Activated CD8-positive, alpha-beta memory T cell treated with anti-CD3 and anti-CD28 coated beads, Interleukin-2, amount 50 U/mL, for 4 hours (primary cell): ENCODE results near the gene SCLY.
"Not testable (repeated sequence)": the region's sequence is repeated elsewhere in the genome, so short reads cannot be mapped to it uniquely, and the experiment has no call there.

Experiments used
- DNase-seq: peaks from one replicate; pipeline ENCODE4 v3.0.0-alpha.2; 2020

Gene SCLY

DNA sequence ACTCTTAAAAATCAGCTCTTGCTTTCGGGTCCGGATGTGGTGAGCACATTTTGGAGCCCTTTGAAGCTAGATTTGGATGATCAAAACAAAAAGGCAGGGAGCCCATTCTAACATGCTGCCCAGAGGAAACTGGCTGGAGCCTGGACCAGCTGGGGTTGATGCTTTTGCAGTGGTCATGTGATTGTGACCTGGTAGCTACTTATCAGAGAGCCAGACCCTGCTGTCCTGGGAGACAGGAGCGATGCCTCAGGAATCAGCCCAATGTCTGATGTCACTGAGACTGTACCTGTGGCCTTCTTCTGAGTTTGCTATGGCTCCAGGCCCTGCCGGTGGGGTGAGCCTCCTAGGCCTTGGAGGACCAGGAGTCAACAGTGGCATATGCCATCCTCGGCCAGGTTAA lies 18.7 kb upstream of the SCLY start:
- no peak for DNase-seq

DNA sequence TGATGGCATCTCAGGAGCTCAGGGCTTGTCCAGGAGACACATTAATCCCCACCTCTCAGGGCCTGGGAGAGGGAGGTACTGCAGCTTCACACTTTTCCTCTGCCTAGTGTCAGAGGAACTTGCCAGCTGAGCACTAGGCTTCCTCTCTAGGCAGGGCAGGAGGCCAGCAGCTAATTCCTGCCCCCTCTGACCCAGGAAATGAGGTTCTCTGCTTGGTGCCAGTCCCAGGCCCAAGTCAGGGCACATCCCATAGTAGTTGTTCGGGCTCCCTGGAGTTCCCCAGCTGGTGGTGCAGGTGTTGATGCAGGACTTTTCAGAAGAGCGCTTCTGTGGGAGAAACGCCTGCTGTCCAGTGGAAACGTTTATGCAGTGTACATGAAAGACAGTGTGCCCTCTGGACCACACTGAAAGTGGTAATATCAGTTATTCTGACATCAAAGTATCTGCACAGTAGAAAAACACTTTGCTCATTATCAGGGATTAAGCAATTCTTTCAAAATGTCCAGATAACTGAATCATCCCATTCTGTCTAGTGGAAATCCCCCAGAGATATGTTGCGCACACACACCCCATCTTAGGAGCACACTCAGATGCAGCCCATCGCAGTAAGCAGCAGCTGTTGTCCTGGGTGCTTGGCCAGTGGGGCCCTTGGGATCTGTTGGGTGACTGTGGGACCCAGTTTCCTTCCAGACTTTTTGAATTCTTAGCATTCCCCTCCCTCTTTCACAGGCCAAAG lies 17.8 kb upstream of the SCLY start:
- no peak for DNase-seq

DNA sequence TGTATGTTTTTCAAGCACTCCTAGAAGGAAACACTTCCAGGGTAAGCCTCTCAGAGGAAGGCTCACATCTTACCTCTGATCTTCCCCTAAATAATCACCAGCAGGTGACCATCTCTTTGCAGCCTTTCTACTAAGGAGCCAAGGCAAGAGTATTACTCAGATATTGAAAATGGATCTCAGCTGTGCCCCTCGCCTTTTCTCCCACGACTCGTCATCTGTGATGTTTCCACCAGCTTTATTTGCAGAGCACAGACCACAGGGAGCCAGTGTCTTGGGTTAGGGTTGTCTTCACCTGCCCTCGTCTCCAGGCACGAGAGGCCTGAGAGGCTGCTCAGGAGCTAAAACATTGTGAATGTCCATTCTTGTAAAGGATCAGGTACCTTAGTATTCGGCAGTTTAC lies 16.9 kb upstream of the SCLY start:
- DNase-seq: no peak

DNA sequence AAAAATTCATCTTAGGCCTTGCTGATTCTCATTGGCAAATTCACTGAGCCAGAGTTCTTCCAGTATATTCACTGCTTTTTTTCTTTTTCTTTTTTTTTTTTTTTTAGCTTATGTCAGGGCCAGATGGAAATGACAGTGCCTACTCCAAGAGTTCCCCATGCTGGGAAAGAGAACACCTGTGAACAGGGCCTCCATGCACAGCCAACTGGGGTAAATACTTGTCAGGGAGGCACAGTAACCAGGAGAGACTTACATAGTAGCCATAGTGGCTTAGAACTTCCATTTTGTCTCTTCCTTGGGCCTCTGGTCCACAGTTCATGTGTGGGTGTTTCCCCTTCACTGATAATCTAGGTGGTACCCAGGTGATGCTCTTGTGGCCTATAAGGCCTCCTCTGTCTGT lies 15.2 kb upstream of the SCLY start:
- no peak for DNase-seq

DNA sequence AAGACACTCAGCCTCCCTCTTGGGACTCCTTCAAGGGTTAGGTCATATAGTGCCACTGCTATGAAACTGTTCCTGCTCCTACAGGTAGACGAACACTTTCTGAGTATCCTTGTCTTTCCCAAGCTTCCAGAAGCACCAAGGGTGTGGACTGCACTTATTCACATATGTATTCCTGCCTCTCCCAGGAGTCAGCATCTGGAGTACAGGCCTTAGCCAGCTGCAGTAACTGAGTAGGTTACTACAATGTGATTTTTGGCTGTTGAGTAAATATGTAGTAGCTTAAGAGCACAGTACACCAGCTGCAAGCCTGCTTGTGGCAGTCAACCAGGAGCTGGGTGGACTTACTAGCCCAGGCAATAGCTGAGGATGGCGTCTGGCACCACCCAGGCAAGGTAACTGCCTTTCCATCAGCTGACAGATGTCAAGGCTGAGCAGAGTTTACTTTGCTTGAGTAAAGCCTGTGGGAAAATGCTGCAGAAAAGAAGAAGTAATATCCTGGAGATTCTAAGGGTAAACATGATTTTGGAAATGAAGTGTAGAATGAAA lies 14.0 kb upstream of the SCLY start:
- no peak for DNase-seq

DNA sequence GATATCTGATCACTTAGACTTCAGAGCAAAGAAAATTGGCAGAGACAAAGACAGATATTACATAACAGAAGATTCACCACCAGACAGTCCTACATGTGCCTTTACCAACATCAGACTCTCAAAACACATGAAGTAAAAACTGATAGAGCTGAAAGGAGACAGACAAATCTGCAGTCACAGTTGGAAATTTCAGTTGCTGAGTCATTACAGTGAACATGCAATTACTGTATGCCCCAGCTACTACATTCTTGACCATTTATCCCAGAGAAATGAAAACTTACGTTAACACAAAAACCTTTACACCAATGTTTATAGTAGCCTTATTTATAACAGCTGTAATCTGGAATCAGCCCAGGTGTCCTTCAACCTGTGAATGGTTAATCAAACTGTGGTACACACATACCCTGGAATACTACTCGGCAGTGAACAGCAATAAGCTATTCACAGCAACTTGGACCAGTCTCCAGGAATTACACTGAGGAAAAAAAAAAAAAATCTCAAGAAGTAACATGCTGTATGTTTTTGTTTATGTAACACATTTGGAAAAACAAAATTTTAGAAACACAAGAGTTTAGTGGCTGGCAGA lies 7.5 kb upstream of the SCLY start:
- no peak for DNase-seq

DNA sequence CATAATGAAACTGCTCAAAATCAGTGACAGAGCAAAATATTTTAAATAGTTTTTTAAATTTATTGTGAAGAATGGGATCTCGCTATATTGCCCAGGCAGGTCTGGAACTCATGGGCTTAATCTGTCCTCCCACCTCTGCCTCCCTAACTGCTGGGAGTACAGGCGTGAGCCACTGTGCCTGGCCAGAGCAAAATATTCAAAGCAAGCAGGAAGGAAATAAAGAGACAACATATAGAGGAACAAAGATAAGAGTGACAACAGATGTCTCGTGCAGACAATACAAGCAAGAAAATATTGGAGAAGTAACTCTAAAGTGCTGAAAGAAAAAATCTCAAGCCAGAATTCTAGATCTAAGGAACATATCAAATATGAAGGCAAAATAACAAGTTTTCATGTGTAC lies 5.0 kb upstream of the SCLY start:
- DNase-seq: no peak

DNA sequence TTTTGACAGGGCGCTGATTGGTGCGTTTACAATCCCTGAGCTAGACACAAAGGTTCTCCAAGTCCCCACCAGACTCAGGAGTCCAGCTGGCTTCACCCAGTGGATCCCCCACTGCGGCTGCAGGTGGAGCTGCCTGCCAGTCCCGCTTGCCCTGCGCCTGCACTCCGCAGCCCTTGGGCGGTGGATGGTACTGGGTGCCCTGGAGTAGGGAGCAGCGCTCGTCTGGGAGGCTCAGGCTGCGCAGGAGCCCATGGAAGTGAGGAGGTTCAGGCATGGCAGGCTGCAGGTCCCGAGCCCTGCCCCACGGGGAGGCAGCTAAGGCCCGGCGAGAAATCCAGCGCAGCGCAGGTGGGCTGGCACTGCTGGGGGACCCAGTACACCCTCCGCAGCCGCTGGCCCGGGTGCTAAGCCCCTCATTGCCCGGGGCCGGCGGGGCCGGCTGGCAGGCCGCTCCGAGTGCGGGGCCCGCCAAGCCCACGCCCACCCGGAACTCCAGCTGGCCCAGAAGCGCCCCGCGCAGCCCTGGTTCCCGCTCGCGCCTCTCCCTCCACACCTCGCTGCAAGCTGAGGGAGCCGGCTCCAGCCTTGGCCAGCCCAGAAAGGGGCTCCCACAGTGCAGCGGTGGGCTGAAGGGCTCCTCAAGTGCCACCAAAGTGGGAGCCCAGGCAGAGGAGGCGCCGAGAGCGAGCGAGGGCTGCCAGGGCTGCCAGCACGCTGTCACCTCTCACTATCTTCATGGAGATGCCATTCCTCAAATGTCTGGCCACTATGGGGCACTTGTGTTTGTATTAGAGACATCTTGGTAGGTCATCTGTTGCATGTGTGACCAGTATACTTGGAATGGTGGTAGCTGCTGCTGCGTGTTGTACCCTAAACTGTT lies 2.9 kb upstream of the SCLY start:
- not testable (repeated sequence) for DNase-seq

DNA sequence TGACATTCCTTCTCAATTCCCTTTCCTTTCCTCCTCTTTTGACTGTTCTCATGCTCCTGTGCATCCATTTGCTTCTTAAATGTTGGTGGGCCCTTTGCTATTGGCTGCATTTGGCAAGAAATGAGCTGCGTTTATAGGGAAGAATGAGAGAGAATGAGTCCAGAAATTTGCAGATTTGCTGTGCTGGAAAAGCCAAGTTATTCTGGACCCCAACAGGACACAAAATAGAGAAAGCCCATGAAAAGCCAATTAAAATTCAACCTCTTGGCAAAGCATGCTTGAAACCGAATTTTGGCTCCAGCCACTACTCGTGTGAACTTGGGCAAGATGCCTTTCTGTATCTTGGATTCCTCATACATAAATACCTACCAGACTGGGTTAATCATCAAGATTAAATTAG lies 1.3 kb upstream of the SCLY start:
- DNase-seq: no peak

DNA sequence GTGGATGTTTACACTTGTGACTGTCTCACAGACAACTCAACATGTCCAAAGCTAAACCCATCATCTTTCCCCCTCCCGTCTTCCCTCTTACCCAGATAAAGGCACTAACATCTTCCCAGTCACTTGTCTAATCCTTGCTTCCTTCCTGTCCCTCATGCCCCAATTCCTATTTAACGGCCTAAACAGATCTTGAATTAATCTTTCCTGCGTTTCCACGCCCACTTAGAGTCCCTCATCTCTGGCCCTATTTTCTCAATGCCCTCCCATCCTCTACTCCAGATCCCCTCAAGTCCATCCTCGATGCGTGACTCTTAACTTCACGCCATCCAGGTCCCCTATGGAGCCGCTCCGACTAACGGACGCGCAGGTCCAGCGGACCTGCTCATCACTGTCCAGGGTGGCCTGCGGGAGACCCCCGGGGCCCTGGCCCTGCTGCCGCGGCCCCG lies 682 bp upstream of the SCLY start:
- no peak for DNase-seq

DNA sequence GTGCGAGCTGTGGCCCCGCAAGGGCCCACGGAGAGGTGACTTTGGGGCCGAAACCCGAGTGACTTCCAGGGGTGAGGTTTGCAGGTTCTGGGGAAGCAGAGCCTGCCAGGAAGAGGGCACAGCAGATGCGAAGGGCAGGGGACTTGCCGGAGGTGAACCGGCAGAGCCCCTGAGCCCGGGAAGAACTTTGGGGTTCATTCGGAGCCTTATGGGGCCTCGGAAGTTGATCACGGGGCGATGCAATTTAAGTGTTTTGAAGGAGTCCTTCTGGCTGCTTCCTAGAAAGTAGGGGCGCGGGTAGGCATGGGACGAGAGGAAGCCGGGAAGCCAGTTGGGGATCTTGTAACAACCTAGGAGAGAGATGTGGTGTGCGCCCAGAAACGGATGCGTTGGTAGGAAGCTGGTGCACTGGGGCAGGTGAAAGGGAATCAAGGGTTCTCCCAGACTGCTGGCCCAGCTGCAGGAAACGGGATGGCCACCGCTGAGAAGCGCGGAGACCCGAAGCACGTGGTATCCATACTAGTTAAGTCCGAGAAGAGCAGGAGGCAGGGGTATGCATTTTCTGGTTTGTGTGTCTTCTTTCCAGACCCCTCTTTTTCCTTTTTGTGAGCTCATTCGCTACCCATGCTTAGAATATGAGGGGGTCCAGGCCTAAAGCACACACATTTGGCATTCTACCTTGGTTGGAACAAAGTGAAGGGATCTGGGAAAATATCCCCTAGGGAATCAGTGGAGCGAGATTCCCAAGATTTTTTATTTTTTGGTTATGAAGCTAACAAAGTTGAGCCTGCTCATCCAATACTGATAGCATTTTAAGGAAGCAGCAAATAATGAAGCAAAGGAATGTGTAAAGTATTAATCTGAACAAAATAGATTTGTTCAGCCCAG lies 758 bp downstream of the SCLY start:
- DNase-seq: no peak

DNA sequence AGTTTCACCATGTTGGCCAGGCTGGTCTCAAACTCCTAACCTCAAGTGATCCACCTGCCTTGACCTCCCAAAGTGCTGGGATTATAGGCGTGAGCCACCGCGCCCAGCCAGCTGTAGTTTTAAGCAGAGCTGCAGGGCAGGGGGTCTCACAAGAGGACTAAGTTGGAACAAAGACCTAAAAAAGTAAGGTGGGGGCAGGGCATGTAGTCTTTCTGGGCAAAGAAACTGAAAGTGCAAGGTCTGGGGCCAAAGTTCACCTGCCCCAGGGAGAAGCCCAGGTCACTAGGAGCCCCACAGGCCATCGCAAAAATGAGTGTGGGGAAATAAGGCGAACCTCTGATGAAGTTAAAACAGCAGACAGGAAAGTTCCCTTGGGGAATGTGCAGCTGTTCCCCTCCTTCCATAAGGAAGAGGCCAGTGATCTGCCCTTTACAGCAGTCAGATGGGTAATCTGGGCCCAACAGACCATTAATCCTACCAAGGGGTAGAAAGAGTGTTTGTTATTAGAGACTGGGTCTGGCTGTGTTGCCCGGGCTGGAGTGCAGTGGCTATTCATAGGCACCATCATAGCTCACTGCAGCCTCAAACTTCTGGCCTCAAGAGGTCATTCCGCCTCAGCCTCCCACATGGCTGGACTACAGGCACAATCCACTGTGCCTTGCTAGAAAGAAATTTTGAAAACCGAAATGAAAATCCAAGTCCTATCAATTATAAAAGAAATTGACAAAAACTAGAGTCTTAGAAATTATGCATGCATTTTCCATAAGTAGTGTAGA lies 2.8 kb downstream of the SCLY start:
- DNase-seq: no peak

DNA sequence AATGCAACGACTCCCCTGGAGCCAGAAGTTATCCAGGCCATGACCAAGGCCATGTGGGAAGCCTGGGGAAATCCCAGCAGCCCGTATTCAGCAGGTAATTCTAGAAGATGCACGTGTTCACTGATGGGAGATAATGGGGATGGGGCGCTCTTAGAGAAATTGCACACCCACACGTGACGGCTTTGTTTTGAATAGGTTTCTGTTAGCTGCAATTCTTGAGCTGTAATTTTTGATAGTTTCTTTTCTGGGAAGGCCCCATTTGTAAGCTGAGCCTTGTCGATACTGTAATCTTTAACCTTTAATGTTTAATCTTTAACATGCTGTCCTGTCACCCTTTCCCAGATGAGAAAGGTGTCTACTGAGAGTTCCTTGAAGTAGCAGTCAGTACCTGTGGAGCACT lies 3.6 kb downstream of the SCLY start:
- DNase-seq: no peak

DNA sequence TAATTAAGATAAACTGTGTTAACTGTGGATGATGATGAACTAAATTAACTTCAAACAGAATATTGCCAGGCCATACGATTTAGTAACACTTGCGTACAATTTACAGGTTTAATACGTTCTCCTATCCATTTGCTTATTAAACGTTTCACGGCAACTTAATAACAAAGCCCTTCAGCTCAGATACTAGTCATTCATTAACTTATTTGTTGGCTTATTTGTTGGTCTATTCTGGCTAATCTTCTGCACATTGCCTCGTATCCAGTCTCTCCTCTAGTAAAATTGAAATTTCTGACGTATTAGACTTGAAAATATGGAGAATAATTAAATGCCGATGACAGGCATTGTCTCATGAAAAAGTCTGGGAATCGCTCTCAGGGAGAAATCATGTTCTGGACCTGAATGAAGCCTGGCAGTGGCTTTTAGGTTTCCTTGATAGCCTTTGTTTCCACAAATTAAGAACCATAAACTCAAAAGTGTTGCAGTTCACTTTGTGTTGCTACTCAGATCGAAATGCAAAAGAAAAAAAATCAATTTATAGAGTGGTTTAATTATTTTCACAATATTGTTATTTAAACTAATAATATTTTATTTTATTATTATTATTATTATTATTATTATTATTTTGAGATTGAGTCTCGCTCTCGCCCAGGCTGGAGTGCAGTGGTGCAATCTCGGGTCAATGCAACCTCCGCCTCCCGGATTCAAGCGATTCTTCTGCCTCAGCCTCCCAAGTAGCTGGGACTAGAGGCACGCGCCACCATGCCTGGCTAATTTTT lies 4.5 kb downstream of the SCLY start:
- no peak for DNase-seq

DNA sequence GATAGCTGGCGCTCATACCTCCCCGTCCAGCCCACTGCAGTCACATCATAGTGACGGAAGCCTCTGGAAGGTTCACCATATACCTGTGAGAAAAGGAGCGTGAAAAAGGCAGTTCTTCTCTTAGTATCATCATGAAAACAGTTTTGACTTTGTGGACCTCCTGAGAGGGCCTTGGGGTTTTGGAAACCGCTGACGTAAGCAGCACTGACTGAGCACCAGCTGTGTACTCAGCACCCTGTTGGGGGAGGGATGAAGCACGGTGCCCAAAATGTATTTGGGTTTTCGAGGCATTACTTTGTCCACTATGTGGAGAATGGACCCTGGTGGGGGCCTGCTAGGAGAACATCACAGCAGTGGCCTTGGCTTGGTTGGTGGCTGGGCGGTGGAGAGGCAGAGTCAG lies 5.4 kb downstream of the SCLY start:
- no peak for DNase-seq

DNA sequence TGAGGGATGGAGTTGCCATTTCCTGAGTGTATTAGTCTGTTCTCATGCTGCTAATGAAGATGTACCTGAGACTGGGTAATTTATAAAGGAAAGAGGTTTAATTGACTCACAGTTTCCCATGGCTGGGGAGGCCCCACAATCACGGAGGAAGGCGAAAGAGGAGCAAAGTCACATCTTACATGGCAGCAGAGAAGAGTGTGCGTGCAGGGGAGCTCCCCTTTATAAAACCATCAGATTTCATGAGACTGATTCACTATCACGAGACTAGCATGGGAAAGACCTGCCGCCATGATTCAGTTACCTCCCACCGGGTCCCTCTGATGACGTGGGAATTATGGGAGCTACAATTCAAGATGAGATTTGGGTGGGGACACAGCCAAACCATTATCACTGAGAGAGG lies 5.9 kb downstream of the SCLY start:
- DNase-seq: not testable (repeated sequence)

DNA sequence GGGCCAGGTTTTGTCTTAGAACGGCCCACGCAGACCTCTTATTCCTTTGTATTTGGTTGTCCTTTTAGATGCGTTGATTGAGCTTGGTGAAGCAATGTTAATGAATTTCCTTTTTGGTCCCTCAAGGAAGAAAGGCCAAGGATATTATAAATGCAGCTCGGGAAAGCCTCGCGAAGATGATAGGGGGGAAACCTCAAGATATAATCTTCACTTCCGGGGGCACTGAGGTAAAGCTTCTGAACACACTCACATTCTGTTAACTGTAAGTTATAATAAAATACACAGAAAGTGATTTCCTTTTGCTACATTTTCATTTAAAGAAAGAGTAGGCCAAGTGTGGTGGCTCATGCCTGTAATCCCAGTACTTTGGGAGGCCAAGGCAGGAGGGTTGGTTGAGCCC lies 7.1 kb downstream of the SCLY start:
- DNase-seq: no peak

DNA sequence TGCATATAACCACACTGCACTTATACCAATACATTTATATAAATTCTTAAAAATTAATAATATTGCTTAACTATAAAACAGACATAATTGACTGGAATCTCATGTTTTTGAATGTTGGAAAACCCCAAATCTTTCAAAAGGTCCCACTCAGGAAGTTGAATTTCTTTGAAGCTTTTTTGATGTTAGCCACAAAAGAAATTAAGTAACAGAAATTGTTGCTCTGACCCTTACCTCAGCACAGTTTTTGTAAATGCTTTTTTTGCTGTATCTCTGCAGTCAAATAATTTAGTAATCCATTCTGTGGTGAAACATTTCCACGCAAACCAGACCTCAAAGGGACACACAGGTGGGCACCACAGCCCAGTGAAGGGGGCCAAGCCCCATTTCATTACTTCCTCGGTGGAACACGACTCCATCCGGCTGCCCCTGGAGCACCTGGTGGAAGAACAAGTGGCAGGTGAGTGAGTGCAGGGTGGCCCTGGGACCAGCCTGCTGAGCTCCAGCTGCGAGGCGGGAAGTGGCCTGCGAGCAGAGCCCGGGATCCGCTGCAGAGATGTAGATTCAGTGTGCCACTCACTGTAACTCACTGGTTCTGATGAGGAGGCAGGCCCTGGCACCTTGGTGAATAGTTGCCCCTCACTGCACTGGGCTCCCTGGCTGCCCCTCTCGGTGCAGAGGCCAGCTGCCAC lies 8.4 kb downstream of the SCLY start:
- DNase-seq: no peak

DNA sequence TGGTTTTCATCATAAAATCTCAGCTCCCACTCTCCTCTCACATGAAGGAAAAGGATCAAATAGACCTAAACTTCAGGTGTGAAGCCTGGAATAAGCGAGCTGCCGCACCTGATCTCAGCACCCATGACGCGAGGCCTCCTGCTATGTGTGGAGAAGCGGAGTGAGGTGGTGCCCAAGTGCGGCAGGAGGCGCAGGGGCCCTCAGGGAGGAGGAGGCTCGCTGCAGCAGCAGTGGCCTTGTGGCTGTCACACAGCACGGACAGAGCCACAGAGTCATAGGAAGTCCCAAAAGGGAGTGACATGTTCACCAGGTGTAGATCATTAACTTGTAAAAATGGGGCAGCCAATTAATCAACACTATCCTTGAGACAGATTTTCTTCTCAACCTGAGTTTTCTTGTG lies 9.1 kb downstream of the SCLY start:
- no peak for DNase-seq

DNA sequence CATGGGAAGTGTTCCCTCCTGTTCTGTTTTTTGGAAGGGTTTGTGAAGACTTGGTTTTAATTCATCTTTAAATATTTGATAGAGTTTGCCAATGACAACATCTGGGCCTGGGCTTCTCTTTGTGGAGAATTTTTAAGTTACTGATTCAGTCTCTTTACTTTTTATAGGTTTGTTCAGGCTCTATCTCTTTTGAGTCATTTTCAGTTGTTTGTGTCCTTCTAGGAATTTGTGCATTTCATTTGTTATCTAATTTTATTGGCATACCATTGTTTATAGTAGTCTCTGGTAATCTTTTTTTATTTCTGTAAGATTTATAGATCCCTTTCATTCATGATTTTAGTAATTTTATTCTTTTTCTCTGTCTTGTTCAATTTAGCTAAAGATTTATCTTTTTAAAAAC lies 14.6 kb downstream of the SCLY start:
- DNase-seq: no peak
